A549 (cell line): ENCODE results near the gene ATP1B3. TPM values are rescaled to one million over a fixed set of nuclear protein-coding genes. Genes with fewer than 3 reads are reported as not detected.

ENCODE experiments used
- ATAC-seq, 2 experiments: fragments of 200-7000 bp in 1 of 2; fragments of >200 bp in 1 of 2; cut with Nextera tagmentation in 1 of 2; cut with Tn5 transposase in 1 of 2; 3 replicates each; pipeline versions ENCODE4 v1.8.0 to v1.9.1; 2018 to 2020; ENCODE audit warnings: mild to moderate bottlenecking in 1 of 2, moderate library complexity in 1 of 2
- CTCF ChIA-PET: fragments of 300-600 bp; sonication (Branson Sonifier 250); formaldehyde crosslinking; extraction: SDS; loops from one replicate; lab custom pipeline; 2021; ENCODE audit warnings: antibody characterized with exemption, inconsistent platforms; lab: Yijun Ruan, JAX
- POLR2A ChIA-PET: fragments of 350-600 bp; formaldehyde crosslinking; extraction: SDS; loops from one replicate; lab custom pipeline; 2021; ENCODE audit warnings: antibody characterized with exemption, inconsistent platforms; lab: Yijun Ruan, JAX
- DNase-seq, 2 experiments: peaks; one replicate each; pipeline versions ENCODE4 v3.0.0 to v3.0.0-alpha.2; 2011 to 2016; ENCODE audit warnings: low read depth in 1 of 2, low spot score in 1 of 2
- FAIRE-seq: peaks from 2 replicates; lab custom pipeline; 2011; peaks lifted over from hg19 to GRCh38; lab: Jason Lieb, UNC
- H3K27ac ChIP-seq, 2 experiments: fragments of >200 bp; sonication (Bioruptor Twin); formaldehyde crosslinking; 3 replicates each; pipeline ENCODE4 v1.5.1; 2016 to 2017
- H3K4me1 ChIP-seq: fragments of >200 bp; sonication (Bioruptor Twin); formaldehyde crosslinking; 3 replicates; pipeline ENCODE4 v1.6.1; 2016
- H3K4me2 ChIP-seq: fragments of >200 bp; sonication (Bioruptor Twin); formaldehyde crosslinking; 3 replicates; pipeline ENCODE4 v1.6.1; 2016
- H3K4me3 ChIP-seq: fragments of >200 bp; sonication (Bioruptor Twin); formaldehyde crosslinking; 3 replicates; pipeline ENCODE4 v1.5.1; 2016
- H3K9me3 ChIP-seq: fragments of >200 bp; sonication (Bioruptor Twin); formaldehyde crosslinking; 3 replicates; pipeline ENCODE4 v1.6.1; 2016
- BCL3 ChIP-seq: fragments of >200 bp; sonication (Bioruptor Twin); formaldehyde crosslinking; IDR thresholded peaks from 3 replicates; pipeline ENCODE4 v1.6.1; 2016
- CBX2 ChIP-seq: fragments of 200-600 bp; sonication (generic); IDR thresholded peaks from 2 replicates; pipeline ENCODE4 v1.6.1; 2016; ENCODE audit warnings: low read depth, mild to moderate bottlenecking, borderline replicate concordance
- CBX8 ChIP-seq: fragments of 200-600 bp; sonication (generic); IDR thresholded peaks from 2 replicates; pipeline ENCODE4 v1.6.1; 2016
- CEBPB ChIP-seq, 2 experiments: fragments of >200 bp in 1 of 2; sonication (Bioruptor Twin) in 1 of 2; formaldehyde crosslinking in 1 of 2; IDR thresholded peaks; 2 replicates each; pipeline ENCODE4 v1.6.1; 2012 to 2016
- ELK1 ChIP-seq: fragments of 150-350 bp; IDR thresholded peaks from 2 replicates; pipeline ENCODE4 v1.6.1; 2014; ENCODE audit warnings: low read depth, mild to moderate bottlenecking, low read length
- FOSL2 ChIP-seq, 2 experiments: fragments of 450-650 bp in 1 of 2; fragments of >200 bp in 1 of 2; sonication (Bioruptor Twin) in 1 of 2; formaldehyde crosslinking; IDR thresholded peaks; 2 replicates each; pipeline versions ENCODE4 v1.5.0 to v1.6.1; 2016 to 2020; ENCODE audit warnings: mild to moderate bottlenecking in 1 of 2, moderate library complexity in 1 of 2
- FOXS1 ChIP-seq: fragments of 250-450 bp; sonication (Bioruptor Pico); IDR thresholded peaks from 2 replicates; pipeline ENCODE4 v1.5.0; 2020; ENCODE audit warnings: mild to moderate bottlenecking, moderate library complexity
- HDAC2 ChIP-seq: fragments of 200-600 bp; sonication (generic); IDR thresholded peaks from 2 replicates; pipeline ENCODE4 v1.6.1; 2016
- HOXB5 ChIP-seq: fragments of 250-450 bp; sonication (Bioruptor Pico); IDR thresholded peaks from 2 replicates; pipeline ENCODE4 v1.5.0; 2020; ENCODE audit warnings: mild to moderate bottlenecking, moderate library complexity
- MAFK ChIP-seq: fragments of 450-650 bp; IDR thresholded peaks from 2 replicates; pipeline ENCODE4 v1.6.1; 2014; ENCODE audit not compliant: partially characterized antibody
- MAX ChIP-seq: IDR thresholded peaks from 2 replicates; pipeline ENCODE4 v1.6.1; 2012
- MAZ ChIP-seq: fragments of 150-350 bp; IDR thresholded peaks from 2 replicates; pipeline ENCODE4 v1.6.1; 2014; ENCODE audit warnings: antibody characterized with exemption, low read depth, low read length, borderline replicate concordance
- MYC ChIP-seq: IDR thresholded peaks from 2 replicates; pipeline ENCODE4 v1.6.1; 2012; ENCODE audit warnings: mild to moderate bottlenecking, inconsistent platforms, low read length, improper control_type of control experiment, borderline replicate concordance
- NFE2L2 ChIP-seq: fragments of 150-350 bp; conservative IDR thresholded peaks from 2 replicates; pipeline ENCODE4 v1.6.1; 2014; ENCODE audit warnings: low read length
- NPAS2 ChIP-seq: fragments of 250-450 bp; sonication (Bioruptor Pico); IDR thresholded peaks from 2 replicates; pipeline ENCODE4 v1.8.0; 2022; ENCODE audit warnings: mild to moderate bottlenecking, moderate library complexity, borderline replicate concordance
- POLR2AphosphoS2 ChIP-seq: conservative IDR thresholded peaks from 2 replicates; pipeline ENCODE4 v1.6.1; 2012; ENCODE audit warnings: low read length, improper control_type of control experiment, inconsistent platforms
- RAD21 ChIP-seq, 2 experiments: fragments of >200 bp in 1 of 2; sonication (Bioruptor Twin) in 1 of 2; formaldehyde crosslinking in 1 of 2; IDR thresholded peaks in 1 of 2; conservative IDR thresholded peaks in 1 of 2; 2 replicates in 1 of 2; 3 replicates in 1 of 2; pipeline ENCODE4 v1.6.1; 2012 to 2018; ENCODE audit warnings: inconsistent platforms in 1 of 2
- RFX5 ChIP-seq: fragments of 450-650 bp; IDR thresholded peaks from 2 replicates; pipeline ENCODE4 v1.7.1; 2014; ENCODE audit warnings: antibody characterized with exemption, mild to moderate bottlenecking, moderate library complexity
- RNF2 ChIP-seq: fragments of 200-600 bp; sonication (generic); IDR thresholded peaks from 2 replicates; pipeline ENCODE4 v1.6.1; 2016; ENCODE audit warnings: low read depth, mild to moderate bottlenecking, antibody characterized with exemption, moderate library complexity, borderline replicate concordance
- SMC3 ChIP-seq: fragments of >200 bp; sonication (Bioruptor Twin); formaldehyde crosslinking; IDR thresholded peaks from 3 replicates; pipeline ENCODE4 v1.6.1; 2018; ENCODE audit warnings: inconsistent platforms
- ZC3H11A ChIP-seq: fragments of 450-650 bp; IDR thresholded peaks from 2 replicates; pipeline ENCODE4 v1.6.1; 2014; ENCODE audit warnings: antibody characterized with exemption, mild to moderate bottlenecking
- ZFP36 ChIP-seq: fragments of 450-650 bp; IDR thresholded peaks from 2 replicates; pipeline ENCODE4 v1.6.1; 2014; ENCODE audit warnings: borderline replicate concordance; ENCODE audit not compliant: partially characterized antibody
- ZSCAN20 ChIP-seq: fragments of 250-450 bp; sonication (Bioruptor Pico); IDR thresholded peaks from 2 replicates; pipeline ENCODE4 v1.8.0; 2022; ENCODE audit warnings: mild to moderate bottlenecking, moderate library complexity
- WGBS: methylation state at CpG from one replicate; pipeline ENCODE4 v1.1.6; 2017; ENCODE audit errors: missing lambda C conversion rate; 5-methylcytosine and 5-hydroxymethylcytosine counted together
- polyA plus RNA-seq, 4 experiments: library from polyadenylated mRNA; depleted of rRNA in 3 of 4; stranded (reverse); fragments of >200 nt; fragmentation: RNase III in 1 of 4; extraction: RNeasy Plus Mini Kit Qiagen cat#74134 plus additional on column Dnase treatment in 1 of 4; gene quantifications; 2 replicates in 3 of 4; 3 replicates in 1 of 4; pipeline ENCODE4 v1.2.3, GENCODE V29; 2011 to 2017

The ATP1B3 gene
- polyA plus RNA-seq, 2 of the 4 experiments (the other 2 are of a cell fraction) = 230 to 306 TPM

- ATAC-seq = no peak
- TF ChIP-seq RAD21 (conservative IDR thresholded peaks at IDR 0.05 in 1 of 2, IDR thresholded peaks at IDR 0.05 in 1 of 2) (no peak), SMC3 (no peak), NPAS2 (CRISPR knock-in tag) (no peak), RNF2 (no peak), ZSCAN20 (CRISPR knock-in tag) (no peak), MAFK (no peak)
- TF ChIP-seq, all 56 proteins: peak for 0
- DNase-seq (no peak), FAIRE-seq (no peak)
- Histone ChIP-seq H3K27ac (no peak overlapping the region), H3K4me3 (no peak overlapping the region), H3K9me3 (peaks cover 8% of the 10 kb centered on the region; the same call in 2 of the 3 replicates), H3K4me2 (no peak overlapping the region), H3K4me1 (0 out of 3 replicates have a peak, but pooled peaks cover 2% of the 10 kb centered on the region)
- ChIA-PET POLR2A (no interaction called here), CTCF (interaction anchor here (0.6 to 2.2 kb wide), 5 partner anchors 13 to 63 kb away, joined by 3 to 12 read pairs (median 3); no protein-coding TSS in a partner anchor)
- 96% methylated on average over 3 of the region's 3 CpGs for WGBS
These were observed 23.9 kb downstream of the ATP1B3 start for GRCh38 chr3:141900343-141900742.

- DNase-seq = no peak
- 0 out of 3 replicates have a peak, but pooled peaks cover 2% of the 10 kb centered on the region for H3K4me1 ChIP-seq
- no peak overlapping the region for H3K4me2 ChIP-seq
- ChIA-PET CTCF (no interaction called here), POLR2A (interaction anchor here (0.6 kb wide), 1 partner anchor 224 kb away, joined by 3 read pairs; no protein-coding TSS in a partner anchor)
- no peak overlapping the region for H3K4me3 ChIP-seq
- TF ChIP-seq FOSL2 (IDR thresholded peaks at IDR 0.05) = no peak
- no peak for TF ChIP-seq FOSL2 (CRISPR knock-in tag; IDR thresholded peaks at IDR 0.05)
- TF ChIP-seq MAX = no peak
- no peak for TF ChIP-seq MAZ
- TF ChIP-seq ZFP36 = no peak
- TF ChIP-seq NFE2L2 = no peak
- no peak for TF ChIP-seq FOXS1
- no peak for TF ChIP-seq MYC
- no peak for TF ChIP-seq SMC3
- no peak for TF ChIP-seq CEBPB (IDR thresholded peaks at IDR 0.05)
- no peak for TF ChIP-seq HDAC2
- no peak for TF ChIP-seq NPAS2 (CRISPR knock-in tag)
- no peak for TF ChIP-seq CBX8
- no peak for TF ChIP-seq ELK1
- TF ChIP-seq HOXB5 (CRISPR knock-in tag) = no peak
- no peak for TF ChIP-seq ZC3H11A
- no peak for TF ChIP-seq RFX5
- no peak for TF ChIP-seq POLR2AphosphoS2
- H3K9me3 ChIP-seq = peaks cover 8% of the 10 kb centered on the region; the same call in 2 of the 3 replicates
- H3K27ac ChIP-seq = no peak overlapping the region
- ATAC-seq = no peak
- no peak for FAIRE-seq
- 83% methylated on average over 2 of the region's 2 CpGs for WGBS
These were observed 25.5 kb downstream of the ATP1B3 start for GRCh38 chr3:141901914-141902313.

- DNase-seq (no peak), FAIRE-seq (no peak), ATAC-seq (no peak)
- Histone ChIP-seq H3K4me1 (no peaks in the 10 kb centered on the region), H3K9me3 (peaks cover 8% of the 10 kb centered on the region; the same call in 2 of the 3 replicates), H3K4me2 (no peak overlapping the region), H3K4me3 (no peak overlapping the region), H3K27ac (no peak overlapping the region)
- WGBS = 73% methylated on average over 4 of the region's 4 CpGs
- TF ChIP-seq BCL3 (no peak), CBX2 (no peak)
- ChIA-PET CTCF (interaction anchor here (1.2 to 2.7 kb wide), 2 partner anchors 10 to 18 kb away, joined by 6 to 11 read pairs; no protein-coding TSS in a partner anchor), POLR2A (no interaction called here)
These were observed 27.8 kb downstream of the ATP1B3 start for GRCh38 chr3:141904203-141904602.
